H1 (cell line): ENCODE measurements around the gene PRSS36. TPM values are rescaled to one million over a fixed set of nuclear protein-coding genes. Genes with fewer than 3 reads are reported as not detected.

Source experiments
- CHD7 ChIP-seq: fragments of 300-600 bp; sonication (generic); IDR thresholded peaks from 2 replicates; pipeline ENCODE4 v1.7.1; 2012; ENCODE audit warnings: low read length, moderate library complexity, mild to moderate bottlenecking, inconsistent platforms; ENCODE audit not compliant: insufficient replicate concordance
- SP4 ChIP-seq: IDR thresholded peaks from 2 replicates; pipeline ENCODE4 v1.6.1; 2012; ENCODE audit warnings: low read length, inconsistent platforms
- polyA plus RNA-seq, 7 experiments: library from polyadenylated mRNA; depleted of rRNA in 3 of 7; stranded (reverse) in 5 of 7; unstranded in 2 of 7; fragments of >200 nt in 5 of 7; fragments of 200-250 nt in 2 of 7; gene quantifications; 1 replicate in 5 of 7; 2 replicates in 1 of 7; 4 replicates in 1 of 7; pipeline versions ENCODE4 v1.2.1 to v1.2.3, GENCODE V29; 2011 to 2013; ENCODE audit warnings: missing spikeins in 2 of 7, mixed read lengths in 2 of 7
- total RNA-seq: library from RNA; stranded (reverse); fragmentation: NEBNext Ultra II Directional; extraction: Animal tissue kit (Norgen Biotek cat#: 25700); gene quantifications from 2 replicates; pipeline ENCODE4 v1.2.1, GENCODE V29; 2021

Gene PRSS36
- total and polyA plus RNA-seq, 2 of the 8 experiments (the other 6 are each of a cell fraction or from before 2014, with no cell fraction given), result 1.3 to 1.9 TPM

- TF ChIP-seq CHD7, result no peak
- TF ChIP-seq SP4, result no peak
Measured at GRCh38 chr16:31109622-31110021, 40.2 kb downstream of the PRSS36 start (continued).
